Inferior parietal cortex (tissue), 1 donor: ENCODE data around the gene C2orf42.
A peak's percentile ranks its signal among the peaks of the same experiment; 100 is the strongest.
"Not testable (repeated sequence)": the region's sequence is repeated elsewhere in the genome, so short reads cannot be mapped to it uniquely, and the experiment has no call there.

Experiments
- DNase-seq: peaks from one replicate; pipeline ENCODE4 v3.0.0-alpha.2; 2016; ENCODE audit errors: extremely low spot score

Gene C2orf42

DNA sequence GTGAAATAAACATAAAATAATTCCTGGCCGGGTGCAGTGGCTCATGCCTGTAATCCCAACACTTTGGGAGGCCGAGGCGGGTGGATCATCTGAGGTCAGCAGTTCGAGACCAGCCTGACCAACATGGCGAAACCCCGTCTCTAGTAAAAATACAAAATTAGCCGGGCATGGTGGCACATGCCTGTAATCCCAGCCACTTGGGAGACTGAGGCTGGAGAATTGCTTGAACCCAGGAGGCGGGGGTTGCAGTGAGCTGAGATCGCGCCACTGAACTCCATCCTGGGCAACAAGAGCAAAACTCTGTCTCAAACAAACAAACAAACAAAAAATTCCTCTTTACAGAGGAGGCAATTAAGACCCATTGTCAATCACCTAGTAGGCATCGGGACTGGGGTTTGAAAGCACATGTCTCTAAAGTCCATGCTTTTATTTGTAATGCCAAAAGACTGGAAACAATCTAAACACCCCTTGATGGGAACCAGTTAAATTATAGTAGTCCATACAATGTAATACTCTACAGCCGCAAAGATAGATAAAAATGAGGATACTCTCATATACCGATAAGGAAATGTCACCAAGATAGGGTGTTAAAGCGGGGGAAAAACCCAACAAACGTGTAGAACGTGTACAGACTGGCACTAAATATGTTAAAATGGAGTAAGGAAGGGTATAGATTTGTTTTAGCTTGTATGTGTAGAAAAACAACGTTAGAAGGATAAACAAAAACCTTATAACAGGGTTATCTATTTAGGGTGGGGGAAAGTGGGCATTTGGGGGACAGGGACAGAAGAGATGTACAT, 59.3 kb downstream of the C2orf42 start:
- not testable (repeated sequence) for DNase-seq

DNA sequence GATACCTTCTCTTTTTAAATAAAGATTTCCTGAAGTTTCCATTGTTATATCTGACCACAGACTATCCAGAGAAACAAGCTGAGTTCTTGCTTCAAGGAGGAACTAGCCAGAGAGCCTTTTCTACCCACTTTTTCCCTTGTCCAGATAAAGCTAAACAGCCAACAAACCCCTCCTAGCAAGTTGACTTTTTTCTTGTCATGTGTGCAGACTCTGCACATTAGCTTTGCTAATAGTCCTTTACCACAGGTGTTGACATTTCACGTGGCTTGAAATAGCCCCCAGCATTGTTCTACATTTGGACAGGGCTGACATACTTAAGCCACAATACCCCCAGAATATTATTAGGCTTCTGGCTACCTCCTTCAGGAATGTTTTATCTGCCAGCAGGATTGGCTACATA, 62.8 kb downstream of the C2orf42 start:
- DNase-seq = no peak

DNA sequence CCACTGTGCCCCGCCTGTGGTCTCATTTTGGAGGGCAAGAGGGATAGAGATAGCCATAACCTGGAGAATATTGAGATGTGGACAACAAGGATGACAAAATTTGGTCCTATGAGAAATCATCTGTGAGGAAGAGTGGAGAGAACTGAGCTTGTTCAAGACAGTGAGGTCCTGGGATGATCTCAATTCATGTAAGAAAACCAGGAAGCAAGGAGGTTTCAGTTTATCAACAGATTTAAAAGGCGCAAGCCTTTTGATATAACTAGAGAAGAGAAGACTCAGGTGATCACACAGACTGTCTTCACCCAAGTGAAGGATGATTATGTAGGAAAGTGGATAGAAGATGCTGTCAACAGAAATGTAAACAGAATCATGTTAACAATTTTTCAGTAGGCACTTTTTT, 64.4 kb downstream of the C2orf42 start:
- DNase-seq = peak; percentile 2

DNA sequence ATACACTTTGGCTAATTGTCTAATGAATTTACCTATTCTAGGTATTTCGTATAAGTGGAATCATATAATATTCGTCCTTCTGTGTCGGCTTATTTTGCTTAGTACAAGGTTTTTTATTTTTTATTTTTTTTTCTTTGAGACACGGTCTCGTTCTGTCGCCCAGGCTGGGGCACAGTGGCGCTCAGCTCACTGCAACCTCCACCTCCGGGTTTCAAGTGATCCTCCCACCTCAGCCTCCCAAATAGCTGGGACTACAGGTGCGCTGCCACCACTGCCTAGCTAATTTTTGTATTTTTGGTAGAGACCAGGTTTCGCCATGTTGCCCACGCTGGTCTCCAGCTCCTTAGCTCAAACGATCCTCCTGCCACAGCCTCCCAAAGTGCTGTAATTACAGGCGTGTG, 65.3 kb downstream of the C2orf42 start:
- DNase-seq = no peak

DNA sequence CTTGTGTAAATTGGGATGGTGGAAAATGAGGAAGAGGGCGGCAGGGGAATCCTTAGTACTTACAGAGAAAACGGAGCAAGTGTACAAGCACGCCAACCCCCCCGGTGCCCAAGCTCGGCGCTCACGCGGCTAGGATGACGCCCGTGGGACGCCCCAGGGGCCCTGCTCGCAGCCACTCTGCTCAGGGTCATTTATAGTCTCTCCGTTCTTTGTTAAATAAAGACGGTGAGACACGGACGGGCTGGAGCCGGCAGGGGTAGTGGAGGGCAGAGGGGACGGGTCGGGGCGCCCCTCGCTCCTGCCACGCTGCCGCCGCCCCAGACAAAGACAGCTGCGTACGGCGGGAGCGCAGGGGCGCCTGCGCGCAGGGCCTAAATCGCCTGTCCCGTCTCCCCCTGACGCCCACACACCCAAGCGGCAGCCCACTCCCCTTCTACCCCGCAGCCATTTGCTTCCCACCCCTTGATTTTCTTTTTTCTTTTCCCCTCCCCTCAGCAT, 65.8 kb downstream of the C2orf42 start:
- peak; percentile 71 for DNase-seq

DNA sequence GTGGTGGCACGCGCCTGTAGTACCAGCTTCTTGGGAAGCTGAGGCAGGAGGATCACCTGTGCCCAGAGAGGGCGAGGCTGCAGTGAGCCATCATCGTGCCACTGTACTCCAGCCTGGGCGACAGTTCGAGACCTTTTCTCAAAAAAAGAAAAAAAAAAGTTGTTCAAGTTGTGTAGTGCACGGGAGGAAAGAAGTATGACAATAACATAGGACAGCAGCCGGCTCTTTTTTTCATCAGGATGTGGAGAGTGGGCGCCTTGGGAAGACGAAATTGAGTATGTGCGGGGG, 67.0 kb downstream of the C2orf42 start:
- no peak for DNase-seq

DNA sequence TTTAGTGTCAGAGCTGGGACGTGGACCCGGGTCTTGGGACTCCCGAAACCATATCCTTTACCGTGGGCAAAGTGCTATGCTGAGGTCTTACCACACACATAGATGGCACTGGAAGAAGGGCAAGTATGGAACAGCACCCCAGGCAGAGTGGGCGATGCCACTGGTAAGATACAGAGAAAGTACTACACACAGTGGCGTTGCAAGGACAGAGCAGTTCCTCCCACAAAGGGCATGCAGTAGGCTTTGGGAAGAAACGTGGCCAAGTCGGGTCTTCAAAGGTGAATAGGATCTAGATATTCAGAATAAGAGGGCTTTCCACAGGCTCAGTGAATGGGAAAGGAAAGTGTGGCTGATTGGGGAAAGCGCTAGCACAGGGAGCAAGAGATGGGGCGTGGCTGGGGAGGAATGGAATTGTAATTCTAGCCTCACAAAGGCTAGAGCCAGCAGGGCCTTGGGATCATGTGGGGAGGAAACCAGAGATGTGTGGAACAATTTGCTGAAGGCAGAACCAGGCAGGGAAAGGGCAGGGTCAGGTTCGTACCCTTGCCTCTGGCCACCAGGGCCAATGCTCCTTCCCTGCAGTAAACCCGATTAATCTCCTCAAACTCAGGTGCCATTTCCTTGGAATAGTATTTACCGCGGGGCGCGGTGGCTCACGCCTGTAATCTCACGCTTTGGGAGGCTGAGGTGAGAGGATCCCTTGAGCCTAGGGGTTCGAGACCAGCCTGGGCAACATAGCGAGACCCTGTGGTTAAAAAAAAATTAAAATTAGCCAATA, 67.6 kb downstream of the C2orf42 start:
- no peak for DNase-seq

DNA sequence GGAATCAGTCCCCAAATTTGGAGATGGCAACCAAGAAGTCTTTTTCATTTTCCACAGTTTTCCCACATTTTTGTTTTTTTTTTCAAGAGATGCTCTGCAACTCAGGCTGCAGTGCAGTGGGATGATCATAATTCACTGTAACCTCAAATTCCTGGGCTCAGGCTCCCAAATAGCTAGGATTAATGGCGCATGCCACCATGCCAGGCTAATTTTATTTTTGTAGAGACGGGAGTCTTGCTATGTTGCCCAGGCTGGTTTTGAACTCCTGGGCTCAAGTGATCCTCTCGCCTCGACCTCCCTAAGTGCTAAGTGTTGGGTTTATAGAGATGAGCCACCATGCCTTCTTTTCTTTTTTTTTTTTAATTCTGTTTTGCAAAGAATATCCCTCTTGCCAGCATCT, 68.3 kb downstream of the C2orf42 start:
- no peak for DNase-seq

DNA sequence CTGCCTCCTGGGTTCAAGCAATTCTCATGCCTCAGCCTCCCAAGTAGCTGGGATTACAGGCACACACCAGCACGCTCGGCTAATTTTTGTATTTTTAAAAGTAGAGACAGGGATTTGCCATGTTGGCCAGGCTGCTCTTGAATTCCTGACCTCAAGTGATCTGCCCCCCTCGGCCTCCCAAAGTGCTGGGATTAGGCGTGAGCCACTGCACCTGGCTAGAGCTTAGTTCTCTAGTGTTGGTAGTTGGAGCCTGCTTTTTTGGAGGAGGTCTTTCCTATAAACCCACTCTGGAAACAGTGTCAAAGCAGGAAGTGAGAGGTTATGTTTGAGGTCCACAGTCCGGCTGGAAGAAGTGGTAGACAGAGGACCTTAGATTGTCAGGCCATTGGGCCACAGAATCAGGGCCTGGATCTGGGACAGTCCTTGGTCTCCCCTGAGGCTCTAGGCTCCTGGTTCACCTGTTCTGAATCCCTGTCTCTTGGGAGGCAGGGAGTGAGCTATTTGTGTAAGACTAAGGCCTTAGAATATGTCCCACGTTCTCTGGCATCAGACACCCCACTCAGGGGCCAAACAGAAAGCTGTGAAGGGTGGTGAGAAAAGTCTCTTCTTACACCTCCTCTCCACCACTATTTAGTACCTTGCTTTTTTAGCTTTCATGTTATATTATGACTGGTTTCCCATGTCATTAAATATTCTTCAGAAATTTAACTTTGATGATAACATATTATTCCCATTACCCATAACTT, 69.0 kb downstream of the C2orf42 start:
- DNase-seq = no peak

DNA sequence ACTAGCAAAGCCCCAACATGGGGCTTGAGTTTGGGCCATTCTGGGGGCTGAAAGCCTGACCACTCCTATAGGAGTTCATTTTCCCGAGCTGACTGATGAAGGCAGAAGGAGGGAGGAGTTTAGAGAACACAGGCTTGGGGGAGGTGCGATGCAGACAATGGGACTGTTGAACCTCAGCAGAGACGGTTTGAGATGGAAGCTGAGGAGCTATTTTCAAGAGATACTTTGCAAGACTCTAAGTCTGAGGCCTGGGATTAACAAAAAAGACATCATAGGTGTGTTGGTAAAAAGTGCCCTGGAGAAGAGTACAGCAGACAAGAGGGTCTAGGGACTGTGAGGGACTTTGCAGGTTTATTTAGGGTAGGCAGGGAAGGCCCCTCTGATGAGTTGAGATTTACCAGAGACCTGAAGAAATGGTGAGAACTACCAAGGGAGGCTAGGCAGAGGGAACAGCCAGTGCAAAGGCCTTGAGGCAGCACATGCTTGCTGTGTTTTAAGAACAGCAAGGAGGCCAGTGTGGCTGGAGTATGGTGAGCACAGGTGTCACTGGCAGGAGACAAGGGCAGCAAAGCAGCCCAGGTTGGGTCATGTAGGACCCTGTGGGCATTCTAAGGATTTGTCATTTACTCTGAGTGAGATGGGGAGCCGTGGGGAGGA, 71.9 kb downstream of the C2orf42 start:
- DNase-seq = peak; percentile 78

DNA sequence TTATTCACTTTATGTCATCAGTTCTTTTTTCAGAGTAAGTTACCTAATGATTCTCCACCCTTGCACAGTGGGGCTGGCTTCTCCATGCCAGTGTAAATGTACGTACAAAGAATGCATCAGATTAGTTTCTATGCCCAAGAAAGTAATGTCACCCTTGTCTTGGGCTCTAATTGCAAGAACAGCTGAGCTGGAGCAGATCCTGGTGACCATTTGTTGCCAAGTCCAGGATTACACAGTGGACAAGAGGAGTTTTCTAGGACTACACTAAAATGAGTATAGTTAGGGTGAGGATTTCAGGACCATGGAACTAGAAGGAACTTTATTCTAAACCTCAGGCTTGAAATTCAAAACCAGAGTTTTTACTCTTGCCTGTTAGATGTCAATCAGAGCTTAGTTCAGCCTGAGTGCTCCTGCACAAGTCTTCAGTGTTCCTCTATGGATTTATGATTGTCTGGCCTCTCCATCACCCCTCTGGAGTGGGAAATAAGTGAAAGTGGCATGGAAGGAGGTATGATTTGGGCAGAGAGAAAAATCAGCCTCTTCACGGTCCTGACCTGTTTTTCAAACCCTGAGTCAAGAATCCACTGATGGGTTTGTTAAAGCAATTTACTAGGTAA, 73.8 kb downstream of the C2orf42 start:
- no peak for DNase-seq

DNA sequence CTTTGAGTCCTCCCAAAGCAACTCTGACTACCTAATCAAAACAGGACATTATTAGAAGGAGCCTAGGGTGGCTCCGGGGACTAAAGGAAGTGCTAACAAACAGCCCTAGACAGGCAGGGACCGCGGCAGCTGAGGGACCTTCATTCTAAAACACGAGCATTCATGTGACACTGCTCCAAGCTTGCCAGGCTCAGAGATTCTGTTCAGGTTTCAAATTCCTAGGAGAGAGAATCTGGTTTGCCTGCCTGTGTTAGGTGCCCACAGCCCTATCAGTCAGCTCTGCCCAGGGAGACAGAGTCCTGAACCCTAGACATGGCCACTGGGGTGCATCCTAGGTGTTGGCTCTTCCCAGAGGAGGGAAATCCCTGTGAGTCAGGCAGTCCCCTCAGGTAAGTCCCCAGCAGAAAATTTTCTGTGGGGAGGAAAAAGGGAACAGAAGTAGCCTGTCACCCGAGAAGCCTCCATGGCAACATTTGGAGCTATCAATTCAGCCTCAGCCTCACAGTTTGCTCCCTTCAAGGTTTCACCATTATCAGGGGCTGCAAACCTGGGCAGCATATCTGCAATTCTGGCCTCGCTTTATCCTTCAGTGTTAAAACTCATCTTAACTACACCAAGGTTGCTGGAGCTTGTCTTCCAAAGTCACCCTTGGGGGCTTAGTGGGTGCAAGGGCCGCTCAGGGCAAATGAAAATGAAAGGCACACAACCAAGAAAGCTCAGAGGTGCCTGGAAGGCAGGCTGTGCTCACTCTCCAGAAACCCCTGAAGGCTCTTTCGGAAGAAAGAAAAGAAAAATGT, 75.0 kb downstream of the C2orf42 start:
- DNase-seq = no peak

DNA sequence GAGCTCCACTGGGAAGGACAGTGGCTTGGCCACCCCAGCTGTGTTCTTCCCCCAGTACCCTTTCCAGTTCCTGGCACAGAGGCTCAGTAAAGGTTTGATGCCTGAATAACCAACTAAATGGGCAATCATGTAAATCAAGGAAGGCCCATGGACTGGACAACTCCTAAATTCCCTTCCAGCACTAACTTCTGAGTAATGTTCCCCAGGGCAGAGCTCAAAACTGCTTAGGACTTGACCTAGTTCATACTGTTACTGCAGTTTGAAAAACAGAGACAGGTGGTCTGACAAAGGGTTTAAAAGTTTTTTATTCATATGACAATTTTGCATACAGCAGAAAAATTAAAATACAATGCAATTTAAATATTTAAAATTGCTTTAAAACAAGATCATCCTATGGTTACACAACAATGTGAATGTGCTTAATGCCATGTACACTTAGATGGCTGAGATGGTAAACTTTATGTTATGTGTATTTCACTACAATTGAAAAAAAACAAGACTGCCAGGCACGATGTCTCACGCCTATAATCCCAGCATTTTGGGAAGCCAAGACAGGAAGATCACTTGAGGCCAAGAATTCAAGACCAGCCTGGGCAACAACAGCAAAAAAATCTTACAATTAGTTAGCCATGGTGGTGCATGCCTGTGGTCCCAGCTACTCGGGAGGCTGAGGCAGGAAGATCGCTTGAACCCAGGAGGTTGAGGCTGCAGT, 77.3 kb downstream of the C2orf42 start:
- no peak for DNase-seq

DNA sequence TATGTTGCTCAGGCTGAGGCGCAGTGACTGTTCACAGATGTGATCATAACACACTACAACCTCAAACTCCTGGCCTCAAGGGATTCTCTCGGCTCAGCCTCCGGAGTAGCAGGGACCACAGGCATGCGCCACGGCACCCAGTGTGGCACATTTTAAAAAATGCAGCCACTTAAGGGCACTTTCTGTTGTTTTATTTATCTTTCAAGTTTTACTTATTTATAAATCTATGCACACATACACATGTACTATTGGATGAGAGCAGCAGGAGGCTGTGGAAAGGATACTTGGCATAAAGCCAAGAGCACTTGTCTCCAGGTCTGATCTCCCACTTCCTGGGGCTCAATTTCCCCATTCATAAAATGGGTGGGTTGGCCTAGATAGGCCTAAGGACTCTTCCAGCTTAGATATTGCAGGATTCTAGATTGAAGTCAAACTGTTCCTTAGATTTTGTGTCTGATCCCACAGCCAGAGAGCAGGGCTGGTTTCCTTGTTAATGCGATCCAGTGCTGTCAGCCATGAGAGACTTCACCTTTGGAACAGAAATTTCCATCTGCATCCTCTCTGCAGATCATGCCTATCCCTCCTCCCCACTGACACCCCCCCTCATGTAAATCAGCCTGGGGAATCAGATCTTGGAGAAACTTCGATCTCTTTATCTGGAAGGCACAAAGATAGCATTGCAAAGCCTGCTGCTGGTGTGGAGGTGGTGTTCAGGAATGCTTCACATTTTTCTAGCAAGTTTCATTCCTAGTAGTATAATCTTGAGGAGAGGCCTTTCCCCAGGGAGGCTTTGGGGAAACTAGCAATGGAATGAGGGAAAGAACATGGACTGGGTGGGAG, 78.8 kb downstream of the C2orf42 start:
- DNase-seq = no peak

DNA sequence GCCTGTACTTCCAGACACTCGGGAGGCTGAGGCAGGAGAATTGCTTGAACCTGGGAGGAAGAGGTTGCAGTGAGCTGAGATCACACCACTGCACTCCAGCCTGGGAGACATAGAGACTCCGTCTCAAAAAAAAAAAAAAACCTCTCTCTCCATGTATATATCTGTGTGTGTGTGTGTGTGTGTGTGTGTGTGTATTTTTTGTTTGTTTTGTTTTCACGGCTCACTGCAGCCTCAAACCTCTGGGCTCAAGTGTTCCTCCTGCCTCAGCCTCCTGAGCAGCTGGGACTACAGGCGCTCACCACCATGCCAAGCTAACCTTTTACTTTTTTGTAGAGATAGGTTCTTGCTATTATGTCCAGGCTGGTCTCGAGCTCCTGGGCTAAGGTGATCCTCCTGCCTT, 80.4 kb downstream of the C2orf42 start:
- DNase-seq = not testable (repeated sequence)

DNA sequence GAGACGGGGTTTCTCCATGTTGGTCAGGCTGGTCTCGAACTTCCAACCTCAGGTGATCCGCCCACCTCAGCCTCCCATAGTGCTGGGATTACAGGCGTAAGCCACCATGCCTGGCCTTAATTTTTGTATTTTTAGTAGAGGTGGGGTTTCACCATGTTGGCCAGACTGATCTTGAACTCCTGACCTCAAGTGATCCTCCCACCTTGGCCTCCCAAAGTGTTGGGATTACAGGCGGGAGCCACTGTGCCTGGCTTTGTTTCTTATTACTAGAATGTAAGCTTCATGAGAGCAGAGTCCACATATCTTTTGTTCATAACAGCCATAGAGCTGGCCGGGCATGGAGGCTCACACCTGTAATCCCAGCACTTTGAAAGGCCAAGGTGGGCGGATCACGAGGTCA, 84.7 kb downstream of the C2orf42 start:
- DNase-seq = not testable (repeated sequence)

DNA sequence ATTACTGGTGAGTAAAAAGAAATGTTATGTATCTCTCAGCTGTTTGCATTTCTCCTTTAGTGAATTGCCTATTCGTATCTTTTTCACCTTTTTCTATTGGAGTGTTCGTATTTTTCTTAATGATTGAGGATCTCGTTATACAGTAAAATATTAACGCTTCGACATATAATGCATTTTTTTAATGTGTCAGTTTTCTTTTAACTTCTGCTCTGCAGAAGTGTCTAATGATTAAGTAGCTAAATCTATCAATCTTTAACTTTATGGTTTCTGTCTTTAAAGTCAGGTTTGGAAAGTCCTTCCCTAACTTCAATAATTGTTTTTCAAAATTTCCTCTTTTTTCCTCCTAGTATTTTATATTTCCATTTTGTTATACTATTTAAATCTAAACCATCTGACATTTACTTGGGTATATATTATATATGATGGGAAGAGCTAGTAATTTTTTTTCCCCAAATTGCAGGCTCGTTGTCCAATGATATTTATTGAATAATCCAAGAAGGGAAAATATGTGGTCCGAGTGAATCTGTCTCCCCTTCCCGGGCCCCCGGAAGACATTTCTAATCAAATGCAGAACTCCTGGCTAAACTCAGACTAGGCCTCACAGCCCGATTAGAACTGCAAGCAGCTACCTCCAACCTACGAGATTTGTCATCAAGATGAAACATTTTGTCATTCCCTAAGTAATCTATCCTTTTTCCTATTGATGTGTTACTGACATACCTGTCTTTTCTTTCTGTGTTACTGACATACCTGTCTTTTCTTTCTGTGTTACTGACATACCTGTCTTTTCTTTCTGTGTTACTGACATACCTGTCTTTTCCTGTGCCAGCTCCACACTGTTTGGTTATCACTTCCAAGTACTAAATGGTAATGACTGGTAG, 86.3 kb downstream of the C2orf42 start:
- no peak for DNase-seq

DNA sequence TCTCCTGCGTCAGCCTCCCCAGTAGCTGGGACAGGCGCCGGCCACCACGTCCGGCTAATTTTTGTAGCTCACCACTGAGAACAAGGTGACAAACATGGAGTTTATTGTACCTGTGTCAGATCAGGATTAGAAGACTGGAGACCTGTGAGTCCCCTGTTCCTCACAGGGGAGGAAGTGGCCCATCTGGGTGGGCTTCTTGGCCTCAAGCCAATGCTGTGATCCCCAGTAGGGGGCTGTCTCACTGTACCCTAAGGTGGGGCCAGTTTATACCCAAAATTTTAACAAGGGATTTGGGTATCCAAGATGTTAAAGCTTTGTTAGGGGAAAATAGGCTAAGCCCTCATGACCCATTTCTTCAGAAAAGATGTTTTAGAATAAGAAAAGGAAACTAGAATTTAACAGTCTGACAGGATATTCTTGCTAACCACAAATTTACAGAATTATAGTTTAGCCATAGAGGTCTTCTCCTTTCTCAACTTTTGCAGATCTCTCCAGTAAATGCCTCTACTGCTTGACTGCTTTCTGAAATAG, 87.2 kb downstream of the C2orf42 start:
- no peak for DNase-seq
